SK-N-SH (cell line): ENCODE results near the gene PROSER3. TPM values are rescaled to one million over a fixed set of nuclear protein-coding genes. Genes with fewer than 3 reads are reported as not detected.

Experiments
- CTCF ChIA-PET: fragments of 300-600, 350-600 bp; formaldehyde crosslinking; extraction: SDS; loops from one replicate; lab custom pipeline; 2021; lab: Yijun Ruan, JAX
- POLR2A ChIA-PET: fragments of 350-600 bp; sonication (Branson Sonifier 250); formaldehyde crosslinking; extraction: SDS; loops from one replicate; lab custom pipeline; 2020; ENCODE audit warnings: antibody characterized with exemption, inconsistent platforms; lab: Yijun Ruan, JAX
- DNase-seq: peaks from one replicate; pipeline ENCODE4 v3.0.0; 2012
- H2AFZ ChIP-seq: fragments of 200-600 bp; sonication (generic); 2 replicates; pipeline ENCODE4 v1.8.1; 2016; ENCODE audit warnings: antibody characterized with exemption, mild to moderate bottlenecking, low read depth
- H3F3A ChIP-seq: fragments of 200-600 bp; sonication (generic); replicated peaks from 2 replicates; pipeline ENCODE3; 2016; ENCODE audit warnings: antibody characterized with exemption, mild to moderate bottlenecking; ENCODE audit not compliant: insufficient read depth
- H3K27ac ChIP-seq, 2 experiments: fragments of 200-500 bp in 1 of 2; fragments of 200-600 bp in 1 of 2; sonication (Bioruptor generic) in 1 of 2; sonication (generic), shearing (Covaris generic) in 1 of 2; 2 replicates each; pipeline versions ENCODE4 v1.5.1 to v1.6.1; 2014 to 2016; ENCODE audit warnings: low read depth in 2 of 2, inconsistent platforms in 1 of 2, low read length in 1 of 2, mild to moderate bottlenecking in 1 of 2, mixed read lengths in 1 of 2
- H3K27me3 ChIP-seq: fragments of 200-600 bp; sonication (generic), shearing (Covaris generic); 2 replicates; pipeline ENCODE4 v1.6.1; 2016; ENCODE audit warnings: mixed run types; ENCODE audit not compliant: insufficient read depth
- H3K36me3 ChIP-seq, 2 experiments: fragments of 200-500 bp in 1 of 2; fragments of 200-600 bp in 1 of 2; sonication (Bioruptor generic) in 1 of 2; sonication (generic) in 1 of 2; replicated peaks in 1 of 2; 2 replicates each; pipeline versions ENCODE3 to v1.5.1; 2014 to 2016; ENCODE audit warnings: low read length in 1 of 2, mild to moderate bottlenecking in 1 of 2; ENCODE audit not compliant: insufficient read depth in 2 of 2, control insufficient read depth in 1 of 2
- H3K4me1 ChIP-seq, 2 experiments: fragments of 200-500 bp in 1 of 2; fragments of 200-600 bp in 1 of 2; sonication (Bioruptor generic) in 1 of 2; sonication (generic), shearing (Covaris generic) in 1 of 2; 2 replicates each; pipeline versions ENCODE4 v1.5.1 to v1.6.1; 2014 to 2016; ENCODE audit warnings: low read depth in 1 of 2, low read length in 1 of 2, mixed run types in 1 of 2; ENCODE audit not compliant: insufficient read depth in 2 of 2, control insufficient read depth in 1 of 2
- H3K4me2 ChIP-seq: fragments of 200-600 bp; sonication (generic), shearing (Covaris generic); 2 replicates; pipeline ENCODE4 v1.6.1; 2017; ENCODE audit warnings: mixed run types
- H3K4me3 ChIP-seq, 2 experiments: fragments of 200-500 bp in 1 of 2; fragments of 200-600 bp in 1 of 2; sonication (Bioruptor generic) in 1 of 2; sonication (generic), shearing (Covaris generic) in 1 of 2; 2 replicates each; pipeline versions ENCODE4 v1.5.1 to v1.8.1; 2014 to 2016; ENCODE audit warnings: low read depth in 2 of 2, inconsistent platforms in 1 of 2, low read length in 1 of 2, mild to moderate bottlenecking in 1 of 2, mixed read lengths in 1 of 2, moderate library complexity in 1 of 2
- H3K79me2 ChIP-seq: fragments of 200-600 bp; sonication (generic); 2 replicates; pipeline ENCODE4 v1.8.1; 2017; ENCODE audit warnings: mild to moderate bottlenecking; ENCODE audit not compliant: insufficient read depth
- H3K9ac ChIP-seq: fragments of 200-600 bp; sonication (generic); 2 replicates; pipeline ENCODE4 v1.6.1; 2017; ENCODE audit warnings: mixed run types
- H3K9me2 ChIP-seq: fragments of 200-600 bp; sonication (generic); 2 replicates; pipeline ENCODE4 v1.6.1; 2017; ENCODE audit warnings: mixed run types
- H3K9me3 ChIP-seq: fragments of 200-600 bp; sonication (generic); 2 replicates; pipeline ENCODE4 v1.6.1; 2017; ENCODE audit warnings: mixed run types, mild to moderate bottlenecking, moderate library complexity
- H4K20me1 ChIP-seq: fragments of 200-600 bp; sonication (generic); 2 replicates; pipeline ENCODE4 v1.6.1; 2017; ENCODE audit warnings: mild to moderate bottlenecking, mixed run types; ENCODE audit not compliant: insufficient read depth
- CHD2 ChIP-seq: fragments of 150-350 bp; IDR thresholded peaks from 2 replicates; pipeline ENCODE4 v1.6.1; 2018; ENCODE audit warnings: low read length; ENCODE audit not compliant: partially characterized antibody
- ELF1 ChIP-seq: IDR thresholded peaks from 2 replicates; pipeline ENCODE4 v1.4.0; 2012
- FOXM1 ChIP-seq: IDR thresholded peaks from 2 replicates; pipeline ENCODE4 v1.4.0; 2012; ENCODE audit warnings: low read depth, mild to moderate bottlenecking
- IRF3 ChIP-seq: fragments of 150-350 bp; IDR thresholded peaks from 2 replicates; pipeline ENCODE4 v1.6.1; 2016; ENCODE audit warnings: mild to moderate bottlenecking, low read depth, low read length
- MXI1 ChIP-seq: IDR thresholded peaks from 2 replicates; pipeline ENCODE4 v1.6.1; 2012; ENCODE audit warnings: mild to moderate bottlenecking, low read depth, low read length, improper control_type of control experiment
- NFIC ChIP-seq: IDR thresholded peaks from 2 replicates; pipeline ENCODE4 v1.4.0; 2012; ENCODE audit warnings: borderline replicate concordance
- PBX3 ChIP-seq: IDR thresholded peaks from 2 replicates; pipeline ENCODE4; 2012
- RCOR1 ChIP-seq: fragments of 150-350 bp; IDR thresholded peaks from 2 replicates; pipeline ENCODE4 v1.6.1; 2017; ENCODE audit warnings: antibody characterized with exemption, low read length
- RXRA ChIP-seq: IDR thresholded peaks from 2 replicates; pipeline ENCODE4 v1.4.0; 2012; ENCODE audit warnings: low read depth, mild to moderate bottlenecking, borderline replicate concordance
- SIN3A ChIP-seq: IDR thresholded peaks from 2 replicates; pipeline ENCODE4 v1.6.1; 2012; ENCODE audit warnings: low read depth, mild to moderate bottlenecking, low read length, moderate library complexity, borderline replicate concordance
- TAF1 ChIP-seq: IDR thresholded peaks from 2 replicates; pipeline ENCODE4 v1.6.1; 2012; ENCODE audit warnings: low read depth, mild to moderate bottlenecking, low read length, moderate library complexity, borderline replicate concordance
- USF1 ChIP-seq: IDR thresholded peaks from 2 replicates; pipeline ENCODE4 v1.4.0; 2012; ENCODE audit warnings: low read depth, borderline replicate concordance
- USF2 ChIP-seq: fragments of 150-350 bp; IDR thresholded peaks from 2 replicates; pipeline ENCODE4 v1.6.1; 2017; ENCODE audit warnings: antibody characterized with exemption, low read length, low read depth, borderline replicate concordance
- YY1 ChIP-seq: IDR thresholded peaks from 2 replicates; pipeline ENCODE4 v1.4.0; 2012; ENCODE audit warnings: low read depth, mild to moderate bottlenecking
- ZBTB33 ChIP-seq: IDR thresholded peaks from 2 replicates; pipeline ENCODE4 v1.4.0; 2012; ENCODE audit warnings: low read depth, borderline replicate concordance
- WGBS: methylation state at CpG from one replicate; pipeline ENCODE4 v1.1.6; 2017; ENCODE audit warnings: low lambda C conversion rate; 5-methylcytosine and 5-hydroxymethylcytosine counted together
- polyA plus RNA-seq, 3 experiments: library from polyadenylated mRNA; depleted of rRNA; stranded (reverse); fragments of >200 nt; gene quantifications; 2 replicates each; pipeline ENCODE4 v1.2.3, GENCODE V29; 2012

The PROSER3 gene
- polyA plus RNA-seq, 1 of the 3 experiments (the other 2 are of a cell fraction) = 12.5 TPM

GRCh38 chr19:35785339-35785627, 27.3 kb downstream of the PROSER3 start:
- TF ChIP-seq USF2 (no peak), FOXM1 (no peak), ELF1 (no peak), IRF3 (no peak), RXRA (no peak), TAF1 (no peak), USF1 (no peak), RCOR1 (no peak), CHD2 (no peak), MXI1 (no peak), YY1 (no peak), PBX3 (no peak), ZBTB33 (no peak), SIN3A (no peak), NFIC (no peak)
- Histone ChIP-seq H3K79me2 (no peaks in the 10 kb centered on the region), H2AFZ (no peak overlapping the region), H3K9me2 (no peaks in the 10 kb centered on the region), H3K4me1 (no peaks in the 10 kb centered on the region), H3K27me3 (no peaks in the 10 kb centered on the region), H3K4me2 (no peak overlapping the region), H4K20me1 (no peaks in the 10 kb centered on the region), H3K27ac (no peak overlapping the region), H3K9ac (no peak overlapping the region), H3K9me3 (no peaks in the 10 kb centered on the region), H3K36me3 (peaks cover 0 to 8% of the 10 kb centered on the region in 2 experiments), H3F3A (no peaks in the 10 kb centered on the region), H3K4me3 (no peak overlapping the region)
- DNase-seq = no peak
- ChIA-PET POLR2A (interaction anchor here (0.6 kb wide), 1 partner anchor 113 kb away, joined by 3 read pairs; no protein-coding TSS in a partner anchor), CTCF (no interaction called here)
- WGBS = 93% methylated on average over 10 of the region's 10 CpGs
